IMR-90 (cell line): ENCODE measurements around the gene RELL1. TPM values are rescaled to one million over a fixed set of nuclear protein-coding genes. Genes with fewer than 3 reads are reported as not detected.

Experiments used
- ATAC-seq: fragments of 200-7000 bp; cut with Tn5 transposase; 2 replicates; pipeline ENCODE4 v1.9.1; 2020; ENCODE audit warnings: low read depth, mild to moderate bottlenecking, moderate library complexity
- BruUV-seq: library from RNA; stranded (reverse); fragments of 400-500 nt; replicated peaks from 2 replicates; lab custom pipeline; 2021; lab: Mats Ljungman, UMichigan
- CTCF ChIA-PET: fragments of 300-600 bp; formaldehyde crosslinking; extraction: SDS; loops from one replicate; lab custom pipeline; 2021; ENCODE audit warnings: antibody characterized with exemption; lab: Yijun Ruan, JAX
- POLR2A ChIA-PET: fragments of 300-600 bp; sonication (Branson Sonifier 250); formaldehyde crosslinking; loops from one replicate; lab custom pipeline; 2022; ENCODE audit warnings: antibody characterized with exemption; ENCODE audit not compliant: unreplicated experiment; lab: Charles Lee
- DNase-seq: peaks from one replicate; pipeline ENCODE4 v3.0.0; 2013
- H2AFZ ChIP-seq: replicated peaks from 2 replicates; pipeline ENCODE3; 2013; ENCODE audit warnings: low read length, mild to moderate bottlenecking; ENCODE audit not compliant: poor library complexity
- H2AK5ac ChIP-seq: 2 replicates; pipeline ENCODE4 v1.6.1; 2013; ENCODE audit warnings: low read depth, low read length, inconsistent platforms
- H2AK9ac ChIP-seq: replicated peaks from 2 replicates; pipeline ENCODE3; 2013; ENCODE audit warnings: mild to moderate bottlenecking, low read depth, low read length, moderate library complexity; ENCODE audit not compliant: poor library complexity
- H2BK120ac ChIP-seq: 2 replicates; pipeline ENCODE4 v1.6.1; 2013; ENCODE audit warnings: low read depth, low read length, inconsistent platforms
- H2BK15ac ChIP-seq: 3 replicates; pipeline ENCODE4 v1.6.1; 2013; ENCODE audit warnings: low read depth, low read length, inconsistent platforms
- H2BK20ac ChIP-seq: 2 replicates; pipeline ENCODE4 v1.6.1; 2013; ENCODE audit warnings: low read depth, mild to moderate bottlenecking, inconsistent platforms, low read length, moderate library complexity
- H2BK5ac ChIP-seq: 2 replicates; pipeline ENCODE4 v1.6.1; 2013; ENCODE audit warnings: mild to moderate bottlenecking, low read depth, low read length, inconsistent platforms; ENCODE audit not compliant: poor library complexity, severe bottlenecking
- H3K14ac ChIP-seq: replicated peaks from 2 replicates; pipeline ENCODE4 v1.6.1; 2013; ENCODE audit warnings: low read depth, low read length, inconsistent platforms
- H3K18ac ChIP-seq: 2 replicates; pipeline ENCODE4 v1.6.1; 2013; ENCODE audit warnings: low read depth, low read length, control low read depth
- H3K23ac ChIP-seq: 2 replicates; pipeline ENCODE4 v1.6.1; 2013; ENCODE audit warnings: low read depth, low read length, inconsistent platforms
- H3K27ac ChIP-seq: 2 replicates; pipeline ENCODE4 v1.5.1; 2013; ENCODE audit warnings: mild to moderate bottlenecking, control low read depth, low read length; ENCODE audit not compliant: insufficient read depth
- H3K27me3 ChIP-seq: 2 replicates; pipeline ENCODE4 v1.6.1; 2013; ENCODE audit warnings: low read length; ENCODE audit not compliant: control insufficient read depth, insufficient read depth
- H3K36me3 ChIP-seq: 2 replicates; pipeline ENCODE4 v1.6.1; 2013; ENCODE audit warnings: low read length, mixed read lengths; ENCODE audit not compliant: control insufficient read depth, insufficient read depth
- H3K4ac ChIP-seq: 2 replicates; pipeline ENCODE4 v1.6.1; 2013; ENCODE audit warnings: low read depth, low read length, inconsistent platforms
- H3K4me1 ChIP-seq: 2 replicates; pipeline ENCODE4 v1.6.1; 2013; ENCODE audit warnings: low read length, mixed read lengths; ENCODE audit not compliant: control insufficient read depth, insufficient read depth
- H3K4me2 ChIP-seq: 2 replicates; pipeline ENCODE4 v1.6.1; 2013; ENCODE audit warnings: low read depth, mild to moderate bottlenecking, control low read depth, low read length, moderate library complexity
- H3K4me3 ChIP-seq: 2 replicates; pipeline ENCODE4 v1.5.1; 2013; ENCODE audit warnings: low read depth, mild to moderate bottlenecking, control low read depth, low read length, moderate library complexity; ENCODE audit not compliant: insufficient read depth
- H3K56ac ChIP-seq: 2 replicates; pipeline ENCODE4 v1.6.1; 2013; ENCODE audit warnings: low read length, inconsistent platforms; ENCODE audit not compliant: insufficient read depth; ENCODE audit errors: extremely low read depth
- H3K79me1 ChIP-seq, 2 experiments: 2 replicates each; pipeline ENCODE4 v1.6.1; 2013; ENCODE audit warnings: low read length in 2 of 2, inconsistent platforms in 1 of 2, low read depth in 1 of 2
- H3K9ac ChIP-seq: 2 replicates; pipeline ENCODE4 v1.6.1; 2013; ENCODE audit warnings: low read depth, low read length, control low read depth
- H3K9me1 ChIP-seq: 2 replicates; pipeline ENCODE4 v1.6.1; 2013; ENCODE audit warnings: low read length, inconsistent platforms; ENCODE audit not compliant: insufficient read depth
- H3K9me3 ChIP-seq: 2 replicates; pipeline ENCODE4 v1.6.1; 2013; ENCODE audit warnings: low read length; ENCODE audit not compliant: control insufficient read depth, insufficient read depth
- H4K20me1 ChIP-seq: 2 replicates; pipeline ENCODE4 v1.6.1; 2013; ENCODE audit warnings: low read length, inconsistent platforms; ENCODE audit not compliant: insufficient read depth
- H4K5ac ChIP-seq: 2 replicates; pipeline ENCODE4 v1.6.1; 2013; ENCODE audit warnings: mild to moderate bottlenecking, low read depth, low read length, control low read depth
- H4K8ac ChIP-seq, 2 experiments: 2 replicates each; pipeline ENCODE4 v1.6.1; 2013; ENCODE audit warnings: low read depth in 2 of 2, low read length in 2 of 2, control low read depth in 1 of 2, inconsistent platforms in 1 of 2
- H4K91ac ChIP-seq: 2 replicates; pipeline ENCODE4 v1.6.1; 2013; ENCODE audit warnings: low read depth, low read length, inconsistent platforms; ENCODE audit not compliant: insufficient read depth
- BHLHE40 ChIP-seq: fragments of 150-350 bp; IDR thresholded peaks from 2 replicates; pipeline ENCODE4 v1.6.1; 2016; ENCODE audit warnings: mild to moderate bottlenecking, low read depth, low read length
- CEBPB ChIP-seq: IDR thresholded peaks from 2 replicates; pipeline ENCODE4 v1.6.1; 2012; ENCODE audit warnings: low read depth, low read length, improper control_type of control experiment
- CHD1 ChIP-seq: IDR thresholded peaks from 2 replicates; pipeline ENCODE4 v1.6.1; 2012; ENCODE audit warnings: low read depth, low read length, improper control_type of control experiment
- MAFK ChIP-seq: IDR thresholded peaks from 2 replicates; pipeline ENCODE4 v1.6.1; 2012; ENCODE audit warnings: low read depth, low read length, improper control_type of control experiment
- MXI1 ChIP-seq: IDR thresholded peaks from 2 replicates; pipeline ENCODE4 v1.6.1; 2012; ENCODE audit warnings: low read depth, mild to moderate bottlenecking, low read length, moderate library complexity, borderline replicate concordance
- NFE2L2 ChIP-seq: fragments of 150-350 bp; IDR thresholded peaks from 2 replicates; pipeline ENCODE4 v1.6.1; 2016; ENCODE audit warnings: low read depth, mild to moderate bottlenecking, low read length
- POLR2A ChIP-seq: IDR thresholded peaks from 2 replicates; pipeline ENCODE4 v1.6.1; 2012; ENCODE audit warnings: mild to moderate bottlenecking, low read depth, low read length
- RCOR1 ChIP-seq: IDR thresholded peaks from 2 replicates; pipeline ENCODE4 v1.6.1; 2012; ENCODE audit warnings: mild to moderate bottlenecking, low read length, improper control_type of control experiment; ENCODE audit not compliant: insufficient replicate concordance
- RFX5 ChIP-seq: IDR thresholded peaks from 2 replicates; pipeline ENCODE4 v1.8.0; 2012; ENCODE audit warnings: low read depth, mild to moderate bottlenecking, low read length, moderate library complexity
- SMC3 ChIP-seq: fragments of 150-350 bp; IDR thresholded peaks from 2 replicates; pipeline ENCODE4 v1.6.1; 2016; ENCODE audit warnings: low read depth, mild to moderate bottlenecking, antibody characterized with exemption, low read length, moderate library complexity
- WGBS, 2 experiments: methylation state at CpG; one replicate each; pipeline versions ENCODE4 v1.1.5 to v1.1.7; 2013; ENCODE audit warnings: missing lambda C conversion rate in 2 of 2; ENCODE audit not compliant: insufficient read length in 1 of 2; ENCODE audit errors: extremely low coverage in 2 of 2; 5-methylcytosine and 5-hydroxymethylcytosine counted together
- dilution Hi-C: fragments of 300-500 bp; cut with HindIII; formaldehyde crosslinking; loops from one replicate; pipeline ENCODE4 v1.14.3; 2018; ENCODE audit warnings: low sequenced_read_pairs; ENCODE audit not compliant: unreplicated experiment
- in situ Hi-C: fragments of 300-500 bp; cut with MboI; formaldehyde crosslinking; loops from 3 replicates; pipeline ENCODE4 v1.14.3; 2019; ENCODE audit warnings: low sequenced_read_pairs, inconsistent platforms, mixed read lengths
- intact Hi-C: fragments of 100-400 bp; cut with micrococcal nuclease; formaldehyde crosslinking; loops from 2 replicates; pipeline ENCODE4 v1.10.0; 2022
- polyA plus RNA-seq, 3 experiments: library from polyadenylated mRNA; depleted of rRNA; stranded (reverse); fragments of >200 nt; gene quantifications; 2 replicates each; pipeline ENCODE4 v1.2.3, GENCODE V29; 2012; ENCODE audit warnings: low replicate concordance in 1 of 3
- total RNA-seq: library from RNA; depleted of rRNA; stranded (reverse); fragments of >200 nt; gene quantifications from 2 replicates; pipeline ENCODE4 v1.2.3, GENCODE V29; 2012
- TF ChIP-seq, protein P1 (sequence below): fragments of 150-350 bp; IDR thresholded peaks from 2 replicates; pipeline ENCODE4 v1.6.1; 2017; ENCODE audit warnings: mild to moderate bottlenecking, antibody characterized with exemption, low read length, low read depth
- TF ChIP-seq, protein P2 (sequence below): fragments of 150-350 bp; IDR thresholded peaks from 2 replicates; pipeline ENCODE4 v1.6.1; 2016; ENCODE audit warnings: low read depth, mild to moderate bottlenecking, low read length, moderate library complexity, borderline replicate concordance
- TF ChIP-seq, protein P3 (sequence below): conservative IDR thresholded peaks from 2 replicates; pipeline ENCODE4 v1.5.1; 2012; ENCODE audit warnings: mild to moderate bottlenecking, low read depth, low read length, improper control_type of control experiment

The RELL1 gene
- total and polyA plus RNA-seq, 2 of the 4 experiments (the other 2 are of a cell fraction), result 6.8 to 39.6 TPM

DNA sequence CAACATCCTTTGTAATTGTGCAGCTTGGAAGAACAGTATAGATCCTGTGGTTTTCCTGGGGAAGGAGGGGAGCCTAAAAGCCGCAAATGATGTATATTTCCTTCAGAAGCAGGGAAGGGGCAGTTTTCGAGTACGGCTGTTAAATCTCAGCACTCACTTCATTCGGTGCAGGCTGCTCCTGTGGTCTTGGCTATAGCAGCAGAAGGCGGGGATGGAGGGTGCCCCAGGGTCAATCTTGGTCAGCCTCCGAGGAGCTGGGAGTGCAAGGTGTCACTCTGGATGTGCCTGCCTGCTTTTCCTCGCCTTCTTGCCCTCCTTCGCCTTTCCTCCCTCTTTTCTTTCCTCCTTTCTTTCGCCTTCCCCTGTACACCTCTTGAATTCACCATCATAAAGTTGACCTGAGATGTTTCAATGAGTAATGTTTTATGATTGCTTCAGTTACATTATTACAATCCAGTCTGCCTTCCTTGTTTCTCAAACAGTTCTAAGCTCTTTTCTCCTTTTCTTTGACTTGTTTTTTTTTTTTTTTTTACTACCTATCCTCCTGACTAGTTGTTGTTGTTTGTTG is 101.6 kb downstream of the RELL1 start:
- Histone ChIP-seq H3K9ac (no peak overlapping the region), H4K20me1 (no peaks in the 10 kb centered on the region), H2BK20ac (no peak overlapping the region), H3K23ac (no peak overlapping the region), H2BK15ac (no peak overlapping the region), H3K27me3 (peaks cover 3% of the 10 kb centered on the region; the same call in 1 of the 2 replicates), H3K4me2 (no peak overlapping the region), H3K27ac (no peak overlapping the region), H3K79me1 (no peaks in the 10 kb centered on the region), H3K9me3 (no peaks in the 10 kb centered on the region), H2BK5ac (no peak overlapping the region), H2AK9ac (no peak overlapping the region), H3K4me3 (no peak overlapping the region), H3K14ac (no peak overlapping the region), H3K36me3 (no peaks in the 10 kb centered on the region), H2BK120ac (no peak overlapping the region), H3K9me1 (no peaks in the 10 kb centered on the region), H3K4me1 (no peaks in the 10 kb centered on the region), H4K91ac (no peak overlapping the region), H3K4ac (no peak overlapping the region), H2AK5ac (no peak overlapping the region), H4K8ac (no peak overlapping the region), H4K5ac (no peak overlapping the region), H2AFZ (peak overlapping the region; percentile 32), H3K18ac (no peak overlapping the region), H3K56ac (no peak overlapping the region)
- ChIA-PET POLR2A (no interaction called here), CTCF (interaction anchor here (0.6 kb wide), 1 partner anchor 120 kb away, joined by 3 read pairs; no protein-coding TSS in a partner anchor)
- intact Hi-C loops (no loop called here), in situ Hi-C loops (no loop called here), dilution Hi-C loops (no loop called here)
- TF ChIP-seq, protein P1, sequence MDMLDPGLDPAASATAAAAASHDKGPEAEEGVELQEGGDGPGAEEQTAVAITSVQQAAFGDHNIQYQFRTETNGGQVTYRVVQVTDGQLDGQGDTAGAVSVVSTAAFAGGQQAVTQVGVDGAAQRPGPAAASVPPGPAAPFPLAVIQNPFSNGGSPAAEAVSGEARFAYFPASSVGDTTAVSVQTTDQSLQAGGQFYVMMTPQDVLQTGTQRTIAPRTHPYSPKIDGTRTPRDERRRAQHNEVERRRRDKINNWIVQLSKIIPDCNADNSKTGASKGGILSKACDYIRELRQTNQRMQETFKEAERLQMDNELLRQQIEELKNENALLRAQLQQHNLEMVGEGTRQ, result no peak
- TF ChIP-seq SMC3 (no peak), MAFK (no peak), RFX5 (no peak), POLR2A (no peak), CEBPB (no peak), NFE2L2 (no peak), CHD1 (no peak), BHLHE40 (no peak), MXI1 (no peak), RCOR1 (no peak)
- TF ChIP-seq, protein P2, sequence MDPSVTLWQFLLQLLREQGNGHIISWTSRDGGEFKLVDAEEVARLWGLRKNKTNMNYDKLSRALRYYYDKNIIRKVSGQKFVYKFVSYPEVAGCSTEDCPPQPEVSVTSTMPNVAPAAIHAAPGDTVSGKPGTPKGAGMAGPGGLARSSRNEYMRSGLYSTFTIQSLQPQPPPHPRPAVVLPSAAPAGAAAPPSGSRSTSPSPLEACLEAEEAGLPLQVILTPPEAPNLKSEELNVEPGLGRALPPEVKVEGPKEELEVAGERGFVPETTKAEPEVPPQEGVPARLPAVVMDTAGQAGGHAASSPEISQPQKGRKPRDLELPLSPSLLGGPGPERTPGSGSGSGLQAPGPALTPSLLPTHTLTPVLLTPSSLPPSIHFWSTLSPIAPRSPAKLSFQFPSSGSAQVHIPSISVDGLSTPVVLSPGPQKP, result no peak
- TF ChIP-seq, protein P3, sequence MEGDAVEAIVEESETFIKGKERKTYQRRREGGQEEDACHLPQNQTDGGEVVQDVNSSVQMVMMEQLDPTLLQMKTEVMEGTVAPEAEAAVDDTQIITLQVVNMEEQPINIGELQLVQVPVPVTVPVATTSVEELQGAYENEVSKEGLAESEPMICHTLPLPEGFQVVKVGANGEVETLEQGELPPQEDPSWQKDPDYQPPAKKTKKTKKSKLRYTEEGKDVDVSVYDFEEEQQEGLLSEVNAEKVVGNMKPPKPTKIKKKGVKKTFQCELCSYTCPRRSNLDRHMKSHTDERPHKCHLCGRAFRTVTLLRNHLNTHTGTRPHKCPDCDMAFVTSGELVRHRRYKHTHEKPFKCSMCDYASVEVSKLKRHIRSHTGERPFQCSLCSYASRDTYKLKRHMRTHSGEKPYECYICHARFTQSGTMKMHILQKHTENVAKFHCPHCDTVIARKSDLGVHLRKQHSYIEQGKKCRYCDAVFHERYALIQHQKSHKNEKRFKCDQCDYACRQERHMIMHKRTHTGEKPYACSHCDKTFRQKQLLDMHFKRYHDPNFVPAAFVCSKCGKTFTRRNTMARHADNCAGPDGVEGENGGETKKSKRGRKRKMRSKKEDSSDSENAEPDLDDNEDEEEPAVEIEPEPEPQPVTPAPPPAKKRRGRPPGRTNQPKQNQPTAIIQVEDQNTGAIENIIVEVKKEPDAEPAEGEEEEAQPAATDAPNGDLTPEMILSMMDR, result no peak
- ATAC-seq (no peak), DNase-seq (no peak)
- BruUV-seq, result no TSS peak
- 0% methylated on average over 1 of the region's 9 CpGs; no CpG with 5 or more reads in 1 of the 2 experiments for WGBS, 2 experiments
